Liver (tissue), 9 donors: ENCODE data around the gene PYY. TPM values are rescaled to one million over a fixed set of nuclear protein-coding genes. Genes with fewer than 3 reads are reported as not detected.

Experiments
- DNase-seq: peaks from one replicate; pipeline ENCODE4 v3.0.0-alpha.2; 2017; ENCODE audit warnings: low spot score
- H3K27ac ChIP-seq, 2 donors: one replicate each; pipeline ENCODE4 v1.7.0; 2013; ENCODE audit warnings: inconsistent platforms in 2 of 2, low read length in 2 of 2, control low read depth in 1 of 2, low read depth in 1 of 2, mild to moderate bottlenecking in 1 of 2
- H3K27me3 ChIP-seq, 4 donors: one replicate each; pipeline versions ENCODE4 v1.6.1 to v1.7.0; 2013; ENCODE audit warnings: low read length in 3 of 4, inconsistent platforms in 1 of 4, mild to moderate bottlenecking in 1 of 4, moderate library complexity in 1 of 4; ENCODE audit not compliant: control insufficient read depth in 4 of 4, insufficient read depth in 4 of 4
- H3K36me3 ChIP-seq, 4 donors: one replicate each; pipeline versions ENCODE4 v1.6.1 to v1.7.0; 2013; ENCODE audit warnings: low read length in 3 of 4, mild to moderate bottlenecking in 3 of 4, low read depth in 1 of 4, moderate library complexity in 1 of 4; ENCODE audit not compliant: control insufficient read depth in 4 of 4, insufficient read depth in 3 of 4
- H3K4me1 ChIP-seq, 4 donors: one replicate each; pipeline versions ENCODE4 v1.6.1 to v1.7.0; 2013; ENCODE audit warnings: low read length in 3 of 4, mild to moderate bottlenecking in 3 of 4, moderate library complexity in 1 of 4; ENCODE audit not compliant: control insufficient read depth in 4 of 4, insufficient read depth in 4 of 4
- H3K4me3 ChIP-seq, 3 donors: one replicate each; pipeline versions ENCODE4 v1.6.1 to v1.7.0; 2013; ENCODE audit warnings: low read length in 3 of 3, control low read depth in 1 of 3, low read depth in 1 of 3, mild to moderate bottlenecking in 1 of 3
- H3K9ac ChIP-seq, 2 donors: one replicate each; pipeline ENCODE4 v1.7.0; 2013; ENCODE audit warnings: low read length in 2 of 2, mild to moderate bottlenecking in 2 of 2, moderate library complexity in 2 of 2, control low read depth in 1 of 2, low read depth in 1 of 2
- H3K9me3 ChIP-seq, 4 donors: one replicate each; pipeline versions ENCODE4 v1.6.1 to v1.7.0; 2013; ENCODE audit warnings: low read length in 3 of 4; ENCODE audit not compliant: control insufficient read depth in 4 of 4
- ATF3 ChIP-seq: IDR thresholded peaks from 2 replicates; pipeline ENCODE4 v1.6.1; 2016; ENCODE audit warnings: antibody characterized with exemption
- CTCF ChIP-seq: fragments of 150-350 bp; IDR thresholded peaks from 2 replicates; pipeline ENCODE4 v1.5.1; 2017; ENCODE audit warnings: improper control_type of control experiment, low read depth, low read length; ENCODE audit not compliant: missing input control
- EGR1 ChIP-seq, 2 donors: IDR thresholded peaks; 2 replicates each; pipeline ENCODE4 v1.6.1; 2016 to 2018; ENCODE audit warnings: antibody characterized with exemption in 2 of 2, low read depth in 2 of 2
- FOXA1 ChIP-seq: IDR thresholded peaks from 2 replicates; pipeline ENCODE4 v1.6.1; 2016; ENCODE audit warnings: antibody characterized with exemption
- FOXA2 ChIP-seq: IDR thresholded peaks from 2 replicates; pipeline ENCODE4 v1.6.1; 2016; ENCODE audit warnings: antibody characterized with exemption
- GABPA ChIP-seq, 2 donors: IDR thresholded peaks in 1 of 2; conservative IDR thresholded peaks in 1 of 2; 2 replicates each; pipeline ENCODE4 v1.6.1; 2016; ENCODE audit warnings: antibody characterized with exemption in 2 of 2, mild to moderate bottlenecking in 1 of 2, moderate library complexity in 1 of 2
- HNF4A ChIP-seq, 2 donors: conservative IDR thresholded peaks; 2 replicates each; pipeline ENCODE4 v1.6.1; 2016; ENCODE audit warnings: antibody characterized with exemption in 2 of 2, mild to moderate bottlenecking in 2 of 2
- HNF4G ChIP-seq: IDR thresholded peaks from 2 replicates; pipeline ENCODE4 v1.6.1; 2016; ENCODE audit warnings: antibody characterized with exemption
- JUND ChIP-seq, 2 donors: IDR thresholded peaks; 2 replicates each; pipeline ENCODE4 v1.6.1; 2016; ENCODE audit warnings: antibody characterized with exemption in 2 of 2
- NR2F2 ChIP-seq: IDR thresholded peaks from 2 replicates; pipeline ENCODE4 v1.6.1; 2016; ENCODE audit warnings: antibody characterized with exemption
- RAD21 ChIP-seq, 2 donors: IDR thresholded peaks; 2 replicates each; pipeline ENCODE4 v1.6.1; 2016; ENCODE audit warnings: antibody characterized with exemption in 2 of 2, mild to moderate bottlenecking in 2 of 2
- RXRA ChIP-seq, 2 donors: IDR thresholded peaks; 2 replicates each; pipeline ENCODE4 v1.6.1; 2017 to 2018; ENCODE audit warnings: antibody characterized with exemption in 2 of 2, mild to moderate bottlenecking in 1 of 2
- SP1 ChIP-seq: IDR thresholded peaks from 2 replicates; pipeline ENCODE4 v1.6.1; 2018; ENCODE audit warnings: antibody characterized with exemption, mild to moderate bottlenecking
- TAF1 ChIP-seq: conservative IDR thresholded peaks from 2 replicates; pipeline ENCODE4 v1.6.1; 2016; ENCODE audit warnings: antibody characterized with exemption, mild to moderate bottlenecking
- YY1 ChIP-seq: IDR thresholded peaks from 2 replicates; pipeline ENCODE4 v1.6.1; 2016; ENCODE audit warnings: antibody characterized with exemption, mild to moderate bottlenecking
- WGBS: extraction: QIAGEN DNeasy Blood & Tissue Kit; methylation state at CpG from one replicate; pipeline ENCODE4 v1.1.7; 2013; 5-methylcytosine and 5-hydroxymethylcytosine counted together
- polyA plus RNA-seq, 2 donors: library from polyadenylated mRNA; stranded (reverse) in 1 of 2; unstranded in 1 of 2; fragments of 200-250 nt in 1 of 2; fragments of >200 nt in 1 of 2; fragmentation: Nextera tagmentation in 1 of 2; extraction: Ambion mirVana in 1 of 2; gene quantifications; one replicate each; pipeline versions ENCODE4 v1.2.1 to v1.2.3, GENCODE V29; 2013 to 2015
- total RNA-seq, 2 donors: library from RNA; depleted of rRNA; stranded (reverse); fragments of >200 nt; gene quantifications; one replicate each; pipeline ENCODE4 v1.2.3, GENCODE V29; 2014
- TF ChIP-seq, protein P1 (sequence below): IDR thresholded peaks from 2 replicates; pipeline ENCODE4 v1.6.1; 2016; ENCODE audit warnings: antibody characterized with exemption, mild to moderate bottlenecking
- TF ChIP-seq, protein P2 (sequence below): IDR thresholded peaks from 2 replicates; pipeline ENCODE4 v1.6.1; 2016; ENCODE audit warnings: antibody characterized with exemption
- TF ChIP-seq, protein P3 (sequence below): IDR thresholded peaks from 2 replicates; pipeline ENCODE4 v1.6.1; 2016; ENCODE audit warnings: antibody characterized with exemption
- donor health status: healthy.
- donor health status: healthy.
- donor health status: healthy.
- donor health status: healthy.
- donor health status: healthy.

The PYY gene
- total and polyA plus RNA-seq, 4 donors, result 0.05 TPM; not detected in 3

DNA sequence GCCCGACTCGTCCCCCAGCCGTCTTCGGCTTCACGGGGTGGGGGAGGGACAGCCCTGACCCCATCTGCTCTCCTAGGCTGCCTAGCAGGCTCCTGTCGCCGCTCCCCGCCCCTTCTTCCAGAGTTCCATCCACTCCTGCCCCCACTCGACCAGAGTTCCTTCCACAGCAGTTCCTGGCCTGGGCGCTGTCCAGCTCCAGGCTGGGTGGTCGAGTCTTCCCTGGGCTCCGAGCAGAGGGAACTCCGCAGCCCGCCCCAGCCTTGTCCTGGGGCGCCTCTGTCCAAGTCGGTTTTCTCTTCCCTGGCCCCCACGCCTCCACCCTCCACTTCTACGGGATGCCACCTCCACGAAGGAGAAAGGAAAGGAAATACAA lies 1.4 kb downstream of the PYY start:
- Histone ChIP-seq H3K36me3 (no peaks in the 10 kb centered on the region), H3K4me3 (no peak overlapping the region), H3K27me3 (peaks cover 0 to 17% (median 3%) of the 10 kb centered on the region in 4 donors), H3K9ac (no peak overlapping the region), H3K9me3 (no peaks in the 10 kb centered on the region), H3K4me1 (no peaks in the 10 kb centered on the region), H3K27ac (no peak overlapping the region)
- TF ChIP-seq FOXA1 (no peak), GABPA (IDR thresholded peaks at IDR 0.05 in 1 of 2, conservative IDR thresholded peaks at IDR 0.05 in 1 of 2) (no peak), RAD21 (IDR thresholded peaks at IDR 0.05) (no peak), YY1 (no peak), TAF1 (no peak), HNF4G (no peak), JUND (IDR thresholded peaks at IDR 0.05) (no peak), CTCF (no peak), FOXA2 (no peak)
- TF ChIP-seq, protein P1, sequence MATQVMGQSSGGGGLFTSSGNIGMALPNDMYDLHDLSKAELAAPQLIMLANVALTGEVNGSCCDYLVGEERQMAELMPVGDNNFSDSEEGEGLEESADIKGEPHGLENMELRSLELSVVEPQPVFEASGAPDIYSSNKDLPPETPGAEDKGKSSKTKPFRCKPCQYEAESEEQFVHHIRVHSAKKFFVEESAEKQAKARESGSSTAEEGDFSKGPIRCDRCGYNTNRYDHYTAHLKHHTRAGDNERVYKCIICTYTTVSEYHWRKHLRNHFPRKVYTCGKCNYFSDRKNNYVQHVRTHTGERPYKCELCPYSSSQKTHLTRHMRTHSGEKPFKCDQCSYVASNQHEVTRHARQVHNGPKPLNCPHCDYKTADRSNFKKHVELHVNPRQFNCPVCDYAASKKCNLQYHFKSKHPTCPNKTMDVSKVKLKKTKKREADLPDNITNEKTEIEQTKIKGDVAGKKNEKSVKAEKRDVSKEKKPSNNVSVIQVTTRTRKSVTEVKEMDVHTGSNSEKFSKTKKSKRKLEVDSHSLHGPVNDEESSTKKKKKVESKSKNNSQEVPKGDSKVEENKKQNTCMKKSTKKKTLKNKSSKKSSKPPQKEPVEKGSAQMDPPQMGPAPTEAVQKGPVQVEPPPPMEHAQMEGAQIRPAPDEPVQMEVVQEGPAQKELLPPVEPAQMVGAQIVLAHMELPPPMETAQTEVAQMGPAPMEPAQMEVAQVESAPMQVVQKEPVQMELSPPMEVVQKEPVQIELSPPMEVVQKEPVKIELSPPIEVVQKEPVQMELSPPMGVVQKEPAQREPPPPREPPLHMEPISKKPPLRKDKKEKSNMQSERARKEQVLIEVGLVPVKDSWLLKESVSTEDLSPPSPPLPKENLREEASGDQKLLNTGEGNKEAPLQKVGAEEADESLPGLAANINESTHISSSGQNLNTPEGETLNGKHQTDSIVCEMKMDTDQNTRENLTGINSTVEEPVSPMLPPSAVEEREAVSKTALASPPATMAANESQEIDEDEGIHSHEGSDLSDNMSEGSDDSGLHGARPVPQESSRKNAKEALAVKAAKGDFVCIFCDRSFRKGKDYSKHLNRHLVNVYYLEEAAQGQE, result no peak
- TF ChIP-seq, protein P2, sequence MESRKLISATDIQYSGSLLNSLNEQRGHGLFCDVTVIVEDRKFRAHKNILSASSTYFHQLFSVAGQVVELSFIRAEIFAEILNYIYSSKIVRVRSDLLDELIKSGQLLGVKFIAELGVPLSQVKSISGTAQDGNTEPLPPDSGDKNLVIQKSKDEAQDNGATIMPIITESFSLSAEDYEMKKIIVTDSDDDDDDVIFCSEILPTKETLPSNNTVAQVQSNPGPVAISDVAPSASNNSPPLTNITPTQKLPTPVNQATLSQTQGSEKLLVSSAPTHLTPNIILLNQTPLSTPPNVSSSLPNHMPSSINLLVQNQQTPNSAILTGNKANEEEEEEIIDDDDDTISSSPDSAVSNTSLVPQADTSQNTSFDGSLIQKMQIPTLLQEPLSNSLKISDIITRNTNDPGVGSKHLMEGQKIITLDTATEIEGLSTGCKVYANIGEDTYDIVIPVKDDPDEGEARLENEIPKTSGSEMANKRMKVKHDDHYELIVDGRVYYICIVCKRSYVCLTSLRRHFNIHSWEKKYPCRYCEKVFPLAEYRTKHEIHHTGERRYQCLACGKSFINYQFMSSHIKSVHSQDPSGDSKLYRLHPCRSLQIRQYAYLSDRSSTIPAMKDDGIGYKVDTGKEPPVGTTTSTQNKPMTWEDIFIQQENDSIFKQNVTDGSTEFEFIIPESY, result no peak
- TF ChIP-seq, protein P3, sequence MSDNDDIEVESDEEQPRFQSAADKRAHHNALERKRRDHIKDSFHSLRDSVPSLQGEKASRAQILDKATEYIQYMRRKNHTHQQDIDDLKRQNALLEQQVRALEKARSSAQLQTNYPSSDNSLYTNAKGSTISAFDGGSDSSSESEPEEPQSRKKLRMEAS, result no peak
- WGBS, result 19% methylated on average over 19 of the region's 19 CpGs
- DNase-seq, result no peak

GRCh38 chr17:43951750-43952149 lies 2.0 kb downstream of the PYY start:
- Histone ChIP-seq H3K4me1 (no peaks in the 10 kb centered on the region), H3K36me3 (no peaks in the 10 kb centered on the region), H3K9ac (no peak overlapping the region), H3K27ac (no peak overlapping the region), H3K4me3 (no peak overlapping the region), H3K9me3 (no peaks in the 10 kb centered on the region), H3K27me3 (peaks cover 0 to 17% (median 3%) of the 10 kb centered on the region in 4 donors)
- 82% methylated on average over 4 of the region's 4 CpGs for WGBS
- DNase-seq, result no peak
- TF ChIP-seq EGR1 (IDR thresholded peaks at IDR 0.05; ENCODE audit: low read depth in 2 of 2) (no peak), HNF4A (conservative IDR thresholded peaks at IDR 0.05) (no peak), TAF1 (no peak), JUND (IDR thresholded peaks at IDR 0.05) (no peak), RAD21 (IDR thresholded peaks at IDR 0.05) (no peak), HNF4G (no peak), NR2F2 (no peak), ATF3 (no peak), SP1 (no peak), FOXA1 (no peak), RXRA (IDR thresholded peaks at IDR 0.05) (no peak), FOXA2 (no peak), GABPA (IDR thresholded peaks at IDR 0.05 in 1 of 2, conservative IDR thresholded peaks at IDR 0.05 in 1 of 2) (no peak)
- TF ChIP-seq, protein P2, result no peak
- TF ChIP-seq, protein P1, result no peak
- TF ChIP-seq, protein P3, result no peak
